ENCODE results near the gene TEX38.
"Not testable (repeated sequence)": the region's sequence is repeated elsewhere in the genome, so short reads cannot be mapped to it uniquely, and the experiment has no call there.

TEX38 gene

GRCh38 chr1:46654012-46654411 lies 17.6 kb upstream of the TEX38 start:
- peaks cover 10% of the 10 kb centered on the region for H3K9me3 ChIP-seq (ENCODE audit: severe bottlenecking)
- ATAC-seq (ENCODE audit: low read depth) (no peak), DNase-seq (ENCODE audit: low spot score) (no peak)
- H3K36me3 ChIP-seq (ENCODE audit: low read depth), result peaks cover 84% of the 10 kb centered on the region
- no peaks in the 10 kb centered on the region for H3K27me3 ChIP-seq (ENCODE audit: insufficient read depth, poor library complexity, severe bottlenecking)
- H3K4me1 ChIP-seq (ENCODE audit: insufficient read depth, poor library complexity, severe bottlenecking), result no peaks in the 10 kb centered on the region
- TF ChIP-seq CTCF (IDR thresholded peaks at IDR 0.05; ENCODE audit: poor library complexity, severe bottlenecking), result no peak
- no peak overlapping the region for H3K27ac ChIP-seq (ENCODE audit: poor library complexity, severe bottlenecking)
- no peak overlapping the region for H3K4me3 ChIP-seq (ENCODE audit: severe bottlenecking)

DNA sequence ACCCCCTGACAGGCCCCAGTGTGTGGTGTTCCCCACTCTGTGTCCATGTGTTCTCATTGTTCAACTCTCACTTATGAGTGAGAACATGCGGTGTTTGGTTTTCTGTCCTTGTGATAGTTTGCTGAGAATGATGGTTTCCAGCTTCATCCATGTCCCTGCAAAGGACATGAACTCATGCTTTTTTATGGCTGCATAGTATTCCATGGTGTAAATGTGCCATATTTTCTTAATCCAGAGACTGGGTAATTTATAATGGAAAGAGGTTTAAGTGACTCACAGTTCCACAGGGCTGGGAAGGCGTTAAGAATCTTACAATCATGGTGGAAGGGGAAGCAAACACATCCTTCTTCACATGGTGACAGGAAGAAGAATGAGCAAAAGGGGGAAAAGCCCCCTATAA lies 17.0 kb upstream of the TEX38 start:
- H3K4me3 ChIP-seq (ENCODE audit: severe bottlenecking); H3K4me1 ChIP-seq (ENCODE audit: insufficient read depth, poor library complexity, severe bottlenecking); ATAC-seq (ENCODE audit: low read depth); H3K27me3 ChIP-seq (ENCODE audit: insufficient read depth, poor library complexity, severe bottlenecking); DNase-seq (ENCODE audit: low spot score); H3K27ac ChIP-seq (ENCODE audit: poor library complexity, severe bottlenecking); H3K9me3 ChIP-seq (ENCODE audit: severe bottlenecking): not testable (repeated sequence)
- H3K36me3 ChIP-seq (ENCODE audit: low read depth), result peaks cover 83% of the 10 kb centered on the region

DNA sequence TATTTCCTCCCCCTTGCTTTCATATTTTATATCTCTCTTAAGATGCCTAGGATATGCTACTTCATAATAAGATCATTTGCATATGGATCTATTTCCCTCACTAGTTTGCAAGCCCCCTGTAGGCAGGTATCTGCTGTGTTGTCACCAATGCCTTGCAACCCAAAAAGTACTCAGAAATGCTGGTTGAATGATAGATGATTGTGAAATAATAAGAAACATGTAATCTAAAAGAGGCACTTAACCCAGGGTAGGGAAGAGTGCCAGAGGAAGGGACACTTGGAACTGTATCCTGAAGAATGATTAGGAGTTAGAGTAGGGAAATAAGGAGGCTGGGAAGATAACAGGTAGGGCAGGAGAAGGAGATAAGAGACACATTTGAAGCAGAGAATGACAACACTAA lies 15.8 kb upstream of the TEX38 start:
- H3K4me3 ChIP-seq (ENCODE audit: severe bottlenecking), result no peak overlapping the region
- DNase-seq (ENCODE audit: low spot score), result no peak
- H3K9me3 ChIP-seq (ENCODE audit: severe bottlenecking), result no peaks in the 10 kb centered on the region
- no peak for ATAC-seq (ENCODE audit: low read depth)
- no peak overlapping the region for H3K27ac ChIP-seq (ENCODE audit: poor library complexity, severe bottlenecking)
- H3K4me1 ChIP-seq (ENCODE audit: insufficient read depth, poor library complexity, severe bottlenecking), result no peaks in the 10 kb centered on the region
- no peaks in the 10 kb centered on the region for H3K27me3 ChIP-seq (ENCODE audit: insufficient read depth, poor library complexity, severe bottlenecking)
- H3K36me3 ChIP-seq (ENCODE audit: low read depth), result peaks cover 72% of the 10 kb centered on the region
- TF ChIP-seq CTCF (IDR thresholded peaks at IDR 0.05; ENCODE audit: poor library complexity, severe bottlenecking), result no peak

- TF ChIP-seq CTCF (IDR thresholded peaks at IDR 0.05; ENCODE audit: poor library complexity, severe bottlenecking), result no peak
- no peak for ATAC-seq (ENCODE audit: low read depth)
- Histone ChIP-seq H3K9me3 (ENCODE audit: severe bottlenecking) (no peaks in the 10 kb centered on the region), H3K27ac (ENCODE audit: poor library complexity, severe bottlenecking) (no peak overlapping the region), H3K4me1 (ENCODE audit: insufficient read depth, poor library complexity, severe bottlenecking) (no peaks in the 10 kb centered on the region), H3K4me3 (ENCODE audit: severe bottlenecking) (no peak overlapping the region), H3K36me3 (ENCODE audit: low read depth) (peaks cover 65% of the 10 kb centered on the region), H3K27me3 (ENCODE audit: insufficient read depth, poor library complexity, severe bottlenecking) (no peaks in the 10 kb centered on the region)
- no peak for DNase-seq (ENCODE audit: low spot score)
Measured at GRCh38 chr1:46656643-46657042, 15.0 kb upstream of the TEX38 start.

DNA sequence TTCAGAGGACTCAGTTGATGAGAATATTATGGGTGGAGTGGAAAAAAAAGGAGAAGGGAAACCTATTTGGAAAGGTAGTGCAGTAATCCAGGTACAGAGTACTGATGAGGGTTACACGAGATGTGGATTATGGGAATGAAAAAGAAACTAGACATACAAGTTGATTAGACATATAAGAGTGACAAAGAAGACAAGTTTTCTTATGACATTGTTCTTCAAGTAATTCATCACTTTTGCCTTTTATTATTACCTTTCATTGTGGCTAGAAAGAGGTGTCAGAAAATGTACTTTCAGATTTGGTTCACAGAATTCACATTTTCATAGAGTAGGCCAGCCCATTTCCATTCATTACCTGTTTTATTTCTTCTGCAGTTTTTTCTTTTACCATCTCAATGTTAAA lies 13.9 kb upstream of the TEX38 start:
- DNase-seq (ENCODE audit: low spot score), result no peak
- Histone ChIP-seq H3K4me3 (ENCODE audit: severe bottlenecking) (no peak overlapping the region), H3K27ac (ENCODE audit: poor library complexity, severe bottlenecking) (no peak overlapping the region), H3K36me3 (ENCODE audit: low read depth) (peaks cover 62% of the 10 kb centered on the region), H3K4me1 (ENCODE audit: insufficient read depth, poor library complexity, severe bottlenecking) (no peaks in the 10 kb centered on the region), H3K9me3 (ENCODE audit: severe bottlenecking) (no peaks in the 10 kb centered on the region), H3K27me3 (ENCODE audit: insufficient read depth, poor library complexity, severe bottlenecking) (no peaks in the 10 kb centered on the region)
- TF ChIP-seq CTCF (IDR thresholded peaks at IDR 0.05; ENCODE audit: poor library complexity, severe bottlenecking), result no peak
- no peak for ATAC-seq (ENCODE audit: low read depth)

All from RWPE2 (cell line).